GM23248 (cell line): ENCODE measurements around the gene NBEAL2.

ENCODE experiments used
- EZH2 ChIP-seq: fragments of 200-600 bp; sonication (generic); IDR thresholded peaks from 2 replicates; pipeline ENCODE4 v1.6.1; 2018; ENCODE audit warnings: antibody characterized with exemption, mild to moderate bottlenecking; ENCODE audit not compliant: insufficient read depth, poor library complexity, severe bottlenecking
- EZH2phosphoT487 ChIP-seq: fragments of 200-600 bp; sonication (generic); IDR thresholded peaks from 2 replicates; pipeline ENCODE4 v1.6.1; 2018; ENCODE audit warnings: antibody characterized with exemption, moderate library complexity, mild to moderate bottlenecking, low read depth; ENCODE audit not compliant: insufficient read depth

GRCh38 chr3:47003461-47004368 is 24.2 kb downstream of the NBEAL2 start:
- TF ChIP-seq EZH2 (no peak), EZH2phosphoT487 (no peak)
